Stimulated activated CD8-positive, alpha-beta memory T cell treated with anti-CD3 and anti-CD28 coated beads, Interleukin-2, amount 100 ng/mL, for 48 hours (primary cell): ENCODE data around the gene ZNF280A.

ENCODE experiments used
- DNase-seq, 2 donors: peaks; one replicate each; pipeline ENCODE4 v3.0.0-alpha.2; 2020; ENCODE audit warnings: low read depth in 2 of 2

ZNF280A gene

GRCh38 chr22:22520020-22520656, at the start of gene ZNF280A:
TSS of gene ZNF280A (minus strand) at chr22:22520270. CDS start at chr22:22515630, 4,640 bp downstream.
- DNase-seq = no peak

GRCh38 chr22:22569218-22569617, 49.1 kb upstream of the ZNF280A start:
- no peak for DNase-seq

GRCh38 chr22:22565981-22566380, 45.9 kb upstream of the ZNF280A start:
- DNase-seq = no peak

- peak; percentile 79 to 87 for DNase-seq
Measured at GRCh38 chr22:22558972-22559603, 39.0 kb upstream of the ZNF280A start, which contains the start of gene PRAME. TSS of gene PRAME (minus strand) at chr22:22559265. CDS start at chr22:22556832, 2,433 bp downstream.

GRCh38 chr22:22558071-22558971, 38.3 kb upstream of the ZNF280A start:
- DNase-seq = no peak

GRCh38 chr22:22556995-22557925, 37.2 kb upstream of the ZNF280A start:
- DNase-seq = no peak

- no peak for DNase-seq
Measured at GRCh38 chr22:22556578-22556977, 36.5 kb upstream of the ZNF280A start.

GRCh38 chr22:22555596-22555995, 35.5 kb upstream of the ZNF280A start:
- no peak for DNase-seq

GRCh38 chr22:22554587-22555284, 34.7 kb upstream of the ZNF280A start:
- DNase-seq = no peak

- DNase-seq = no peak
Measured at GRCh38 chr22:22553735-22554586, 33.9 kb upstream of the ZNF280A start.

GRCh38 chr22:22553141-22553540, 33.1 kb upstream of the ZNF280A start:
- DNase-seq = no peak

- DNase-seq = no peak
Measured at GRCh38 chr22:22552630-22553029, 32.6 kb upstream of the ZNF280A start.

- DNase-seq = no peak
Measured at GRCh38 chr22:22550789-22551434, 30.8 kb upstream of the ZNF280A start.

GRCh38 chr22:22548910-22549309, 28.8 kb upstream of the ZNF280A start:
- DNase-seq = no peak

GRCh38 chr22:22548317-22548716, 28.2 kb upstream of the ZNF280A start:
- DNase-seq = no peak

GRCh38 chr22:22547692-22548300, 27.7 kb upstream of the ZNF280A start:
- no peak for DNase-seq

- no peak for DNase-seq
Measured at GRCh38 chr22:22547226-22547625, 27.2 kb upstream of the ZNF280A start.

GRCh38 chr22:22546490-22546889, 26.4 kb upstream of the ZNF280A start:
- no peak for DNase-seq

GRCh38 chr22:22545084-22545483, 25.0 kb upstream of the ZNF280A start:
- no peak for DNase-seq
